LNCaP clone FGC (cell line): ENCODE measurements around the gene CDS2.
A peak's percentile ranks its signal among the peaks of the same experiment; 100 is the strongest.

Experiments used
- DNase-seq: peaks from one replicate; pipeline ENCODE4 v3.0.0-alpha.2; 2011; ENCODE audit warnings: low read depth
- H3K4me3 ChIP-seq: 2 replicates; pipeline ENCODE4 v1.5.1; 2011; ENCODE audit warnings: mild to moderate bottlenecking, low read depth, low read length, control low read depth
- TF ChIP-seq, protein P1 (sequence below): IDR thresholded peaks from 2 replicates; pipeline ENCODE4 v1.5.1; 2012; ENCODE audit warnings: mild to moderate bottlenecking; ENCODE audit not compliant: control insufficient read depth, insufficient read depth; ENCODE audit errors: extremely low read depth

CDS2 gene

DNA sequence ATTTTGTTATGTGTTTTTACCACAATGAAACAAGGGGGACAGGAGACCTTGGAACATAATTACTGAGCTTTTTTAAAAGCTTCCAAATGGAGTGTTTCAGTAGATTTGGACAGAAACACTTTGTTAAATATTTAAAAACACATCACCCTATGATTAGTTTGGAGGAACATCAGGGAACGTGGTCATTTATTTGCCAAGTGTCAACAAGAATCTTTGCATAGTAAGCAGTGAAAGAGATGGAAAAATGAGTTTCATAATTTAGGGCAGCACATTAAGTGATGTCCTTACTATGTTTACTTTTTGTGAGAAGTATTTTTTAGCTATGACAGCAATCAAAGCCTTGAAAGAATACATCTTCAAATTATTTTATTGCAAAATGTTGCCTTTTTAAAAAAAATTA lies 107.3 kb downstream of the CDS2 start:
- TF ChIP-seq, protein P1, sequence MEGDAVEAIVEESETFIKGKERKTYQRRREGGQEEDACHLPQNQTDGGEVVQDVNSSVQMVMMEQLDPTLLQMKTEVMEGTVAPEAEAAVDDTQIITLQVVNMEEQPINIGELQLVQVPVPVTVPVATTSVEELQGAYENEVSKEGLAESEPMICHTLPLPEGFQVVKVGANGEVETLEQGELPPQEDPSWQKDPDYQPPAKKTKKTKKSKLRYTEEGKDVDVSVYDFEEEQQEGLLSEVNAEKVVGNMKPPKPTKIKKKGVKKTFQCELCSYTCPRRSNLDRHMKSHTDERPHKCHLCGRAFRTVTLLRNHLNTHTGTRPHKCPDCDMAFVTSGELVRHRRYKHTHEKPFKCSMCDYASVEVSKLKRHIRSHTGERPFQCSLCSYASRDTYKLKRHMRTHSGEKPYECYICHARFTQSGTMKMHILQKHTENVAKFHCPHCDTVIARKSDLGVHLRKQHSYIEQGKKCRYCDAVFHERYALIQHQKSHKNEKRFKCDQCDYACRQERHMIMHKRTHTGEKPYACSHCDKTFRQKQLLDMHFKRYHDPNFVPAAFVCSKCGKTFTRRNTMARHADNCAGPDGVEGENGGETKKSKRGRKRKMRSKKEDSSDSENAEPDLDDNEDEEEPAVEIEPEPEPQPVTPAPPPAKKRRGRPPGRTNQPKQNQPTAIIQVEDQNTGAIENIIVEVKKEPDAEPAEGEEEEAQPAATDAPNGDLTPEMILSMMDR: no peak
- DNase-seq: peak; percentile 81
- H3K4me3 ChIP-seq: no peak overlapping the region

DNA sequence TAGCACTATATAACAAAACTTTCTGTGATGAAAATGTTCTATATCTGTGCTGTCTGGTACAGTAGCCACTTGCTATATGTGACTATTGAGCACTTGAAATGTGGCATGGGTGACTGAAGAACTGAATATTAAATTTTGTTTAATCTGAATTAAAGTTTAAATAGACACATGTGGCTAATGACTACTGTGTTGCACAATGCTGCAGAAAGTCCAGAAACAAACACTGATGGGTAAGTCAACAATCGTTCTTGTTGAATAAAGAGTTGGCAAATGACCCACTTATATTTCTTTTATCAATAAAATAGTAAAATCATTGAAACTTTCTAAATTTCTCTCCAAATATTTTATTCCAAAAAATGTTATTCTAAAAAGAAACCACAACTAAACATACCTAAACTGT lies 108.2 kb downstream of the CDS2 start:
- no peak for DNase-seq
- TF ChIP-seq, protein P1: no peak
- H3K4me3 ChIP-seq: no peak overlapping the region
